Suprapubic skin (tissue), 4 donors: ENCODE results near the gene GULP1.

Experiments used
- EP300 ChIP-seq: sonication (generic); formaldehyde crosslinking; IDR thresholded peaks from one replicate; pipeline ENCODE4 v1.6.1; 2017; ENCODE audit warnings: antibody characterized with exemption
- POLR2AphosphoS5 ChIP-seq, 3 donors: sonication (generic); formaldehyde crosslinking; IDR thresholded peaks; one replicate each; pipeline ENCODE4 v1.6.1; 2017; ENCODE audit warnings: antibody characterized with exemption in 3 of 3
- TF ChIP-seq, protein P1 (sequence below), 2 donors: fragments of 200-600 bp in 1 of 2; fragments of 450-650 bp in 1 of 2; sonication (generic) in 1 of 2; IDR thresholded peaks; one replicate each; pipeline ENCODE4 v1.5.1; 2016 to 2019; ENCODE audit warnings: antibody characterized with exemption in 2 of 2, mild to moderate bottlenecking in 1 of 2, moderate library complexity in 1 of 2

DNA sequence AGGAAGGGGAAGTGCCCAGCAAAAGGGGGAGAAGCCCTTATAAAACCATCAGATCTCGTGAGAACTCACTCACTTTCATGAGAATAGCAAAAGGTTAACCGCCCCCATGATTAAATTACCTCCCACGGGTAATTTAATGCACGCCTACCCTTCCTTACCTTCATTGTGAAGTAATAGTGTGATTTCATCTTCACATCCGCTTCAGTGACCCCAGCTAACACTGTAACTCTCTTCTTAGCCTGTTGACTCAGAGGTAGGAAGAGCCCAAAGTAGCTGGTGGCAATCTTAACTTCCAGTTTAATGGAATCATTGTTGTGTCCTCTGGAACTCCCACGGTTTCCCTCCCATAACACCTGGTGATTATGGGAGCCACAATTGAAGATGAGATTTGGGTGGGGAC, 120.5 kb downstream of the GULP1 start:
- no peak for TF ChIP-seq EP300
- TF ChIP-seq, protein P1, sequence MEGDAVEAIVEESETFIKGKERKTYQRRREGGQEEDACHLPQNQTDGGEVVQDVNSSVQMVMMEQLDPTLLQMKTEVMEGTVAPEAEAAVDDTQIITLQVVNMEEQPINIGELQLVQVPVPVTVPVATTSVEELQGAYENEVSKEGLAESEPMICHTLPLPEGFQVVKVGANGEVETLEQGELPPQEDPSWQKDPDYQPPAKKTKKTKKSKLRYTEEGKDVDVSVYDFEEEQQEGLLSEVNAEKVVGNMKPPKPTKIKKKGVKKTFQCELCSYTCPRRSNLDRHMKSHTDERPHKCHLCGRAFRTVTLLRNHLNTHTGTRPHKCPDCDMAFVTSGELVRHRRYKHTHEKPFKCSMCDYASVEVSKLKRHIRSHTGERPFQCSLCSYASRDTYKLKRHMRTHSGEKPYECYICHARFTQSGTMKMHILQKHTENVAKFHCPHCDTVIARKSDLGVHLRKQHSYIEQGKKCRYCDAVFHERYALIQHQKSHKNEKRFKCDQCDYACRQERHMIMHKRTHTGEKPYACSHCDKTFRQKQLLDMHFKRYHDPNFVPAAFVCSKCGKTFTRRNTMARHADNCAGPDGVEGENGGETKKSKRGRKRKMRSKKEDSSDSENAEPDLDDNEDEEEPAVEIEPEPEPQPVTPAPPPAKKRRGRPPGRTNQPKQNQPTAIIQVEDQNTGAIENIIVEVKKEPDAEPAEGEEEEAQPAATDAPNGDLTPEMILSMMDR (IDR thresholded peaks at IDR 0.05), result no peak
- TF ChIP-seq POLR2AphosphoS5 (IDR thresholded peaks at IDR 0.05), result no peak
